Mammary epithelial cell (primary cell): Measurements from ENCODE around the gene CCDC92B.

Source experiments
- CTCF ChIP-seq, 2 donors: IDR thresholded peaks in 1 of 2; conservative IDR thresholded peaks in 1 of 2; 2 replicates each; pipeline ENCODE4 v1.5.1; 2011 to 2012; ENCODE audit warnings: inconsistent platforms in 2 of 2, low read length in 2 of 2, mild to moderate bottlenecking in 2 of 2, control low read depth in 1 of 2, low read depth in 1 of 2; ENCODE audit not compliant: insufficient read depth in 1 of 2; ENCODE audit errors: extremely low read depth in 1 of 2
- EZH2 ChIP-seq: IDR thresholded peaks from 2 replicates; pipeline ENCODE4 v1.6.1; 2012; ENCODE audit warnings: low read length, inconsistent platforms, borderline replicate concordance

DNA sequence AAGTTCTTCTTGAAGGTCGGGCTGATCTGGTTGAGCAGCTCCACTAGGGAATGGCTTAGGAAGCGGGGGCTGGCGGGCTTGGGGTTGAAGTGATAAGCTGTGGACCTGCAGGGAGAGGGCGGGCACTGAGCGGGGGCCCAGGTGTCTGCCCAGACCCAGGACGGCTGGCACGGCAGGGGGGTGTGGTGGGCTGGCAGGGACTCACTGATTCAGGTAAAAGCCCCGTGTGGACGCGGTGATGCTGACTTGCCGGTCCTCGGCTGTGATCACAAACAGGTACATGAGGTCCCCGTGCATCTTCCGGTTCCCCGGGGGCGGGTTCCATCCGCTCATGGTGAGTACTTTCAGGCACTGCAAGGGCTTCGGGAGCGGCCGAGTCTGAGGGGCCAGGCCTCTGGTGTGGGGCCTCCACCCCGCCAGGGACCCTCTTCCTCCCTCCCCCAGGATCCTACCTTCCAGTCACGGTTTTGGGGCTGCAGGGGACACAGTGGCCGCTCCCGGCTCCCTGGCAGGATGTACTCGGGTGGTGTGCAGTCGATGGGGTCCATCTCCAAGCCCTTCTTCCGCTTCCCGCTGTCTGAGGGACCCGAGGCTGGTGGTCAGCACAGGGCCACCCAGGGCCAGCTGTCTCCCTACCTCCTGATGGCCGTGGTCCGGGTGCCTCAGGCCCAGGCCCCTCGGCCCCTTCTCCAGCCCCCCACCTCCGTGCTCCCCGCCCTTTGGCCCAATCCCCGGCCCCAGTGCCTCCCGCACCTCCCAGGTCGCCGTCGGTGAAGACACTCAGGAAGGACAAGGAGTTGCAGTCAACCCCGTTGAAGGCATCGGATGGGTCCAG, 48.1 kb downstream of the CCDC92B start:
- TF ChIP-seq CTCF (conservative IDR thresholded peaks at IDR 0.05 in 1 of 2, IDR thresholded peaks at IDR 0.05 in 1 of 2; ENCODE audit: extremely low read depth in 1 of 2, insufficient read depth in 1 of 2, low read depth in 1 of 2, low read length in 2 of 2) (no peak), EZH2 (no peak)
